Osteocyte (in vitro differentiated cells): ENCODE data around the gene SMIM21. TPM values are rescaled to one million over a fixed set of nuclear protein-coding genes. Genes with fewer than 3 reads are reported as not detected.

Experiments used
- DNase-seq: peaks from one replicate; pipeline ENCODE4 v3.0.0; 2021; ENCODE audit warnings: mixed read lengths; ENCODE audit not compliant: unreplicated experiment; ENCODE audit errors: extremely low spot score
- H3K27ac Mint-ChIP-seq: one replicate; pipeline ENCODE4 v1.8.0; 2021; ENCODE audit warnings: mild to moderate bottlenecking, mixed read lengths; ENCODE audit not compliant: unreplicated experiment
- H3K27me3 Mint-ChIP-seq: one replicate; pipeline ENCODE4 v1.8.0; 2021; ENCODE audit warnings: mixed read lengths; ENCODE audit not compliant: unreplicated experiment
- H3K36me3 Mint-ChIP-seq: one replicate; pipeline ENCODE4 v1.8.0; 2021; ENCODE audit warnings: mixed read lengths; ENCODE audit not compliant: unreplicated experiment
- H3K4me1 Mint-ChIP-seq: one replicate; pipeline ENCODE4 v1.8.0; 2021; ENCODE audit warnings: mixed read lengths; ENCODE audit not compliant: unreplicated experiment
- H3K4me3 Mint-ChIP-seq: one replicate; pipeline ENCODE4 v1.8.0; 2021; ENCODE audit warnings: mild to moderate bottlenecking, moderate library complexity, mixed read lengths; ENCODE audit not compliant: unreplicated experiment
- H3K9me3 Mint-ChIP-seq: one replicate; pipeline ENCODE4 v1.8.0; 2021; ENCODE audit warnings: mixed read lengths; ENCODE audit not compliant: unreplicated experiment
- CTCF ChIP-seq: fragments of 200-600 bp; sonication (generic); IDR thresholded peaks from 2 replicates; pipeline ENCODE4 v1.5.0; 2021; ENCODE audit warnings: antibody characterized with exemption, mild to moderate bottlenecking, moderate library complexity
- total RNA-seq: library from RNA; stranded (reverse); gene quantifications from 2 replicates; pipeline ENCODE4 v1.2.1, GENCODE V29; 2021

The SMIM21 gene
- total RNA-seq, 1 donor from 2014 or later = not detected

- no peak overlapping the region for H3K27ac Mint-ChIP-seq
- H3K9me3 Mint-ChIP-seq = no peaks in the 10 kb centered on the region
- no peak overlapping the region for H3K4me3 Mint-ChIP-seq
- TF ChIP-seq CTCF = no peak
- no peaks in the 10 kb centered on the region for H3K36me3 Mint-ChIP-seq
- no peaks in the 10 kb centered on the region for H3K4me1 Mint-ChIP-seq
- DNase-seq = no peak
- peaks cover 4% of the 10 kb centered on the region for H3K27me3 Mint-ChIP-seq
Measured at GRCh38 chr18:75375341-75375740, 52.2 kb downstream of the SMIM21 start.

GRCh38 chr18:75374466-75374865 is 53.0 kb downstream of the SMIM21 start:
- no peaks in the 10 kb centered on the region for H3K4me1 Mint-ChIP-seq
- no peak overlapping the region for H3K4me3 Mint-ChIP-seq
- no peak for TF ChIP-seq CTCF

GRCh38 chr18:75369026-75369721 is 58.3 kb downstream of the SMIM21 start:
- no peak overlapping the region for H3K27ac Mint-ChIP-seq
- no peaks in the 10 kb centered on the region for H3K27me3 Mint-ChIP-seq
- H3K36me3 Mint-ChIP-seq = no peaks in the 10 kb centered on the region
- no peaks in the 10 kb centered on the region for H3K4me1 Mint-ChIP-seq
- H3K9me3 Mint-ChIP-seq = no peaks in the 10 kb centered on the region
- no peak overlapping the region for H3K4me3 Mint-ChIP-seq
- no peak for DNase-seq
- TF ChIP-seq CTCF = no peak

More at GRCh38 chr18:75374466-75374865, 53.0 kb downstream of the SMIM21 start:
- H3K9me3 Mint-ChIP-seq = no peaks in the 10 kb centered on the region
- no peak overlapping the region for H3K27ac Mint-ChIP-seq
- H3K36me3 Mint-ChIP-seq = no peaks in the 10 kb centered on the region
- no peaks in the 10 kb centered on the region for H3K27me3 Mint-ChIP-seq
- DNase-seq = no peak

GRCh38 chr18:75365837-75366236 is 61.7 kb downstream of the SMIM21 start:
- Mint-ChIP-seq H3K4me3 (no peak overlapping the region), H3K9me3 (no peaks in the 10 kb centered on the region), H3K4me1 (no peaks in the 10 kb centered on the region), H3K27me3 (no peaks in the 10 kb centered on the region), H3K27ac (no peak overlapping the region), H3K36me3 (no peaks in the 10 kb centered on the region)
- DNase-seq = no peak
- TF ChIP-seq CTCF = no peak

GRCh38 chr18:75365254-75365629 is 62.3 kb downstream of the SMIM21 start:
- Mint-ChIP-seq H3K27me3 (no peaks in the 10 kb centered on the region), H3K27ac (no peak overlapping the region), H3K9me3 (no peaks in the 10 kb centered on the region), H3K4me3 (no peak overlapping the region), H3K4me1 (no peaks in the 10 kb centered on the region), H3K36me3 (no peaks in the 10 kb centered on the region)
- DNase-seq = peak; percentile 74
- TF ChIP-seq CTCF = no peak
